HCT116 (cell line): ENCODE data around the gene KNDC1. TPM values are rescaled to one million over a fixed set of nuclear protein-coding genes. Genes with fewer than 3 reads are reported as not detected.

Source experiments
- ATAC-seq: fragments of 200-7000 bp; cut with Tn5 transposase; 2 replicates; pipeline ENCODE4 v1.9.1; 2020; ENCODE audit warnings: mild to moderate bottlenecking, moderate library complexity
- BruUV-seq: library from RNA; stranded (reverse); fragments of 400-500 nt; replicated peaks from 2 replicates; lab custom pipeline; 2021; lab: Mats Ljungman, UMichigan
- CTCF ChIA-PET: fragments of 300-600 bp; sonication (Branson Sonifier 250); formaldehyde crosslinking; loops from one replicate; lab custom pipeline; 2021; ENCODE audit warnings: antibody characterized with exemption; lab: Charles Lee
- POLR2A ChIA-PET: fragments of 300-600, 350-600 bp; sonication (Branson Sonifier 250); formaldehyde crosslinking; loops from one replicate; lab custom pipeline; 2021; ENCODE audit warnings: antibody characterized with exemption; lab: Charles Lee
- RAD21 ChIA-PET, 2 experiments: fragments of 300-600 bp; sonication (Branson Sonifier 250); formaldehyde crosslinking; loops; one replicate each; lab custom pipeline; 2023; ENCODE audit warnings: low total read pairs in 2 of 2; ENCODE audit not compliant: uncharacterized antibody in 2 of 2, unreplicated experiment in 2 of 2, low non-redundant PET in 1 of 2; lab: Charles Lee
- DNase-seq: peaks from one replicate; pipeline ENCODE4 v3.0.0-alpha.2; 2010; ENCODE audit warnings: low read depth, low spot score
- H2AFZ ChIP-seq: fragments of 200-600 bp; shearing (Covaris generic), sonication (generic); 2 replicates; pipeline ENCODE4 v1.6.1; 2017; ENCODE audit warnings: low read depth, mixed run types, mixed read lengths, antibody characterized with exemption, low read length; ENCODE audit not compliant: poor library complexity, severe bottlenecking
- H3K27ac ChIP-seq: 2 replicates; pipeline ENCODE4 v1.5.1; 2012; ENCODE audit warnings: low read depth, low read length
- H3K27me3 ChIP-seq: fragments of 200-600 bp; sonication (generic); 2 replicates; pipeline ENCODE4 v1.6.1; 2016; ENCODE audit warnings: mixed run types, low read length, mixed read lengths; ENCODE audit not compliant: insufficient read depth
- H3K36me3 ChIP-seq, 2 experiments: fragments of 200-500 bp in 1 of 2; fragments of 200-600 bp in 1 of 2; sonication (Bioruptor generic) in 1 of 2; sonication (generic) in 1 of 2; 2 replicates each; pipeline versions ENCODE4 v1.5.1 to v1.6.1; 2014 to 2016; ENCODE audit warnings: low read length in 2 of 2, inconsistent platforms in 1 of 2, mixed read lengths in 1 of 2, mixed run types in 1 of 2; ENCODE audit not compliant: insufficient read depth in 2 of 2, control insufficient read depth in 1 of 2
- H3K4me1 ChIP-seq, 2 experiments: fragments of 200-600 bp in 1 of 2; sonication (generic) in 1 of 2; 2 replicates each; pipeline versions ENCODE4 v1.5.1 to v1.6.1; 2012 to 2017; ENCODE audit warnings: low read length in 2 of 2, inconsistent platforms in 1 of 2, mild to moderate bottlenecking in 1 of 2, mixed read lengths in 1 of 2, mixed run types in 1 of 2, moderate library complexity in 1 of 2; ENCODE audit not compliant: insufficient read depth in 2 of 2, control insufficient read depth in 1 of 2
- H3K4me2 ChIP-seq: fragments of 200-600 bp; sonication (generic); 2 replicates; pipeline ENCODE4 v1.6.1; 2017; ENCODE audit warnings: mixed run types, low read length, mixed read lengths
- H3K4me3 ChIP-seq, 2 experiments: fragments of 200-600 bp in 1 of 2; sonication (generic) in 1 of 2; replicated peaks in 1 of 2; 2 replicates each; pipeline ENCODE4 v1.5.1; 2011 to 2016; ENCODE audit warnings: low read length in 2 of 2, control low read depth in 1 of 2, low read depth in 1 of 2, mild to moderate bottlenecking in 1 of 2, mixed read lengths in 1 of 2, mixed run types in 1 of 2
- H3K79me2 ChIP-seq: fragments of 200-600 bp; sonication (generic); 2 replicates; pipeline ENCODE4 v1.6.1; 2017; ENCODE audit warnings: mild to moderate bottlenecking, mixed run types, low read length, moderate library complexity, mixed read lengths; ENCODE audit not compliant: insufficient read depth
- H3K9ac ChIP-seq: fragments of 200-600 bp; sonication (generic); 2 replicates; pipeline ENCODE4 v1.6.1; 2016; ENCODE audit warnings: low read length, mixed read lengths
- H3K9me2 ChIP-seq: fragments of 200-600 bp; sonication (generic), shearing (Covaris generic); 2 replicates; pipeline ENCODE4 v1.6.1; 2017; ENCODE audit warnings: mixed run types, mild to moderate bottlenecking, moderate library complexity; ENCODE audit not compliant: insufficient read depth
- H3K9me3 ChIP-seq, 2 experiments: fragments of 200-500 bp in 1 of 2; fragments of 200-600 bp in 1 of 2; sonication (Bioruptor generic) in 1 of 2; sonication (generic) in 1 of 2; 2 replicates each; pipeline ENCODE4 v1.6.1; 2014 to 2017; ENCODE audit warnings: low read length in 2 of 2, mixed read lengths in 2 of 2, inconsistent platforms in 1 of 2, low read depth in 1 of 2, mild to moderate bottlenecking in 1 of 2, mixed run types in 1 of 2, moderate library complexity in 1 of 2; ENCODE audit not compliant: control insufficient read depth in 1 of 2, insufficient read depth in 1 of 2
- H4K20me1 ChIP-seq: fragments of 200-600 bp; sonication (generic), shearing (Covaris generic); 2 replicates; pipeline ENCODE4 v1.6.1; 2017; ENCODE audit warnings: mixed run types, mild to moderate bottlenecking, moderate library complexity; ENCODE audit not compliant: insufficient read depth
- CEBPB ChIP-seq: IDR thresholded peaks from 2 replicates; pipeline ENCODE4 v1.6.1; 2012; ENCODE audit warnings: low read depth
- EGR1 ChIP-seq: IDR thresholded peaks from 2 replicates; pipeline ENCODE4 v1.6.1; 2012; ENCODE audit warnings: low read depth
- EZH2 ChIP-seq: fragments of 200-600 bp; sonication (generic); IDR thresholded peaks from 2 replicates; pipeline ENCODE4 v1.6.1; 2017; ENCODE audit warnings: antibody characterized with exemption, mixed run types
- EZH2phosphoT487 ChIP-seq: fragments of 200-600 bp; IDR thresholded peaks from 2 replicates; pipeline ENCODE4 v1.6.1; 2018; ENCODE audit warnings: antibody characterized with exemption, borderline replicate concordance
- FOSL1 ChIP-seq: IDR thresholded peaks from 2 replicates; pipeline ENCODE4 v1.6.1; 2012; ENCODE audit warnings: low read depth
- JUND ChIP-seq: IDR thresholded peaks from 2 replicates; pipeline ENCODE4 v1.6.1; 2012
- MAX ChIP-seq: IDR thresholded peaks from 2 replicates; pipeline ENCODE4 v1.6.1; 2012
- POLR2AphosphoS5 ChIP-seq: IDR thresholded peaks from 2 replicates; pipeline ENCODE4 v1.6.1; 2011; ENCODE audit warnings: mild to moderate bottlenecking, low read depth, low read length, moderate library complexity
- SIN3A ChIP-seq: IDR thresholded peaks from 2 replicates; pipeline ENCODE4 v1.6.1; 2012; ENCODE audit warnings: low read depth
- SP1 ChIP-seq: IDR thresholded peaks from 2 replicates; pipeline ENCODE4 v1.6.1; 2012; ENCODE audit warnings: low read depth
- TCF7L2 ChIP-seq: IDR thresholded peaks from 2 replicates; pipeline ENCODE4 v1.7.0; 2011; ENCODE audit warnings: borderline replicate concordance, inconsistent platforms; ENCODE audit not compliant: insufficient read depth, insufficient read length; ENCODE audit errors: extremely low read depth
- YY1 ChIP-seq: IDR thresholded peaks from 2 replicates; pipeline ENCODE4 v1.6.1; 2011; ENCODE audit warnings: low read length, low read depth, moderate library complexity, mild to moderate bottlenecking; ENCODE audit not compliant: insufficient replicate concordance; ENCODE audit errors: extremely low read depth
- ZBTB33 ChIP-seq: IDR thresholded peaks from 2 replicates; pipeline ENCODE4 v1.6.1; 2011; ENCODE audit warnings: mild to moderate bottlenecking, low read length, moderate library complexity; ENCODE audit not compliant: insufficient replicate concordance; ENCODE audit errors: extremely low read depth
- intact Hi-C: fragments of 100-400 bp; cut with micrococcal nuclease; formaldehyde crosslinking; loops from 2 replicates; pipeline ENCODE4 v1.10.0; 2022
- total RNA-seq: library from RNA; stranded (reverse); gene quantifications from one replicate; pipeline ENCODE4 v1.2.1, GENCODE V29; 2021; ENCODE audit not compliant: unreplicated experiment
- TF ChIP-seq, protein P1 (sequence below): IDR thresholded peaks from 2 replicates; pipeline ENCODE4 v1.6.1; 2012
- TF ChIP-seq, protein P2 (sequence below): IDR thresholded peaks from 2 replicates; pipeline ENCODE4 v1.6.1; 2012; ENCODE audit warnings: low read depth

Gene KNDC1
- total RNA-seq, 1 experiment from 2014 or later = 3.6 TPM

- TF ChIP-seq MAX = no peak
- TF ChIP-seq ZBTB33 = no peak
- TF ChIP-seq CEBPB = no peak
- TF ChIP-seq, all 23 proteins: peak for 0
These were observed 70.0 kb downstream of the KNDC1 start, which contains the start of gene UTF1 (continued) for GRCh38 chr10:133230044-133230361.

GRCh38 chr10:133230387-133231195 is 70.6 kb downstream of the KNDC1 start:
- Histone ChIP-seq H3K27me3 (no peaks in the 10 kb centered on the region), H3K4me3 (no peak overlapping the region), H2AFZ (no peak overlapping the region), H3K9me2 (no peaks in the 10 kb centered on the region), H3K9me3 (no peaks in the 10 kb centered on the region), H3K36me3 (no peaks in the 10 kb centered on the region), H3K79me2 (no peaks in the 10 kb centered on the region), H3K4me1 (no peaks in the 10 kb centered on the region), H4K20me1 (no peaks in the 10 kb centered on the region), H3K9ac (no peak overlapping the region), H3K27ac (no peak overlapping the region), H3K4me2 (no peak overlapping the region)
- POLR2A ChIA-PET = no interaction called here
- intact Hi-C loops = no loop called here
- no peak for ATAC-seq
- RAD21 ChIA-PET = no interaction called here
- no TSS peak for BruUV-seq
- CTCF ChIA-PET = no interaction called here
- no peak for DNase-seq
- no peak for TF ChIP-seq SP1
- no peak for TF ChIP-seq CEBPB
- TF ChIP-seq, protein P1, sequence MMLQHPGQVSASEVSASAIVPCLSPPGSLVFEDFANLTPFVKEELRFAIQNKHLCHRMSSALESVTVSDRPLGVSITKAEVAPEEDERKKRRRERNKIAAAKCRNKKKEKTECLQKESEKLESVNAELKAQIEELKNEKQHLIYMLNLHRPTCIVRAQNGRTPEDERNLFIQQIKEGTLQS = no peak
- no peak for TF ChIP-seq JUND
- no peak for TF ChIP-seq YY1
- no peak for TF ChIP-seq POLR2AphosphoS5
- TF ChIP-seq SIN3A = no peak
- no peak for TF ChIP-seq EZH2phosphoT487
- TF ChIP-seq FOSL1 = no peak
- TF ChIP-seq EGR1 = no peak
- TF ChIP-seq MAX = no peak
- no peak for TF ChIP-seq EZH2
- TF ChIP-seq, protein P2, sequence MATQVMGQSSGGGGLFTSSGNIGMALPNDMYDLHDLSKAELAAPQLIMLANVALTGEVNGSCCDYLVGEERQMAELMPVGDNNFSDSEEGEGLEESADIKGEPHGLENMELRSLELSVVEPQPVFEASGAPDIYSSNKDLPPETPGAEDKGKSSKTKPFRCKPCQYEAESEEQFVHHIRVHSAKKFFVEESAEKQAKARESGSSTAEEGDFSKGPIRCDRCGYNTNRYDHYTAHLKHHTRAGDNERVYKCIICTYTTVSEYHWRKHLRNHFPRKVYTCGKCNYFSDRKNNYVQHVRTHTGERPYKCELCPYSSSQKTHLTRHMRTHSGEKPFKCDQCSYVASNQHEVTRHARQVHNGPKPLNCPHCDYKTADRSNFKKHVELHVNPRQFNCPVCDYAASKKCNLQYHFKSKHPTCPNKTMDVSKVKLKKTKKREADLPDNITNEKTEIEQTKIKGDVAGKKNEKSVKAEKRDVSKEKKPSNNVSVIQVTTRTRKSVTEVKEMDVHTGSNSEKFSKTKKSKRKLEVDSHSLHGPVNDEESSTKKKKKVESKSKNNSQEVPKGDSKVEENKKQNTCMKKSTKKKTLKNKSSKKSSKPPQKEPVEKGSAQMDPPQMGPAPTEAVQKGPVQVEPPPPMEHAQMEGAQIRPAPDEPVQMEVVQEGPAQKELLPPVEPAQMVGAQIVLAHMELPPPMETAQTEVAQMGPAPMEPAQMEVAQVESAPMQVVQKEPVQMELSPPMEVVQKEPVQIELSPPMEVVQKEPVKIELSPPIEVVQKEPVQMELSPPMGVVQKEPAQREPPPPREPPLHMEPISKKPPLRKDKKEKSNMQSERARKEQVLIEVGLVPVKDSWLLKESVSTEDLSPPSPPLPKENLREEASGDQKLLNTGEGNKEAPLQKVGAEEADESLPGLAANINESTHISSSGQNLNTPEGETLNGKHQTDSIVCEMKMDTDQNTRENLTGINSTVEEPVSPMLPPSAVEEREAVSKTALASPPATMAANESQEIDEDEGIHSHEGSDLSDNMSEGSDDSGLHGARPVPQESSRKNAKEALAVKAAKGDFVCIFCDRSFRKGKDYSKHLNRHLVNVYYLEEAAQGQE = no peak
- TF ChIP-seq TCF7L2 = no peak
